Neutrophil (primary cell): ENCODE data around the gene KDM5B.

Source experiments
- H3K27ac ChIP-seq: fragments of 200-600 bp; sonication (generic); 2 replicates; pipeline ENCODE4 v1.5.1; 2016; ENCODE audit warnings: mild to moderate bottlenecking, moderate library complexity
- H3K27me3 ChIP-seq: fragments of 200-600 bp; sonication (generic); 2 replicates; pipeline ENCODE4 v1.6.0; 2016; ENCODE audit warnings: mild to moderate bottlenecking
- H3K36me3 ChIP-seq: fragments of 200-600 bp; sonication (generic); 2 replicates; pipeline ENCODE4 v1.5.1; 2017
- H3K4me1 ChIP-seq, 2 experiments: fragments of 200-600 bp in 1 of 2; sonication (generic) in 1 of 2; 1 replicate in 1 of 2; 2 replicates in 1 of 2; pipeline versions ENCODE4 v1.5.1 to v1.6.1; 2013 to 2016; ENCODE audit warnings: low read depth in 1 of 2, low read length in 1 of 2, mild to moderate bottlenecking in 1 of 2, moderate library complexity in 1 of 2; ENCODE audit not compliant: control insufficient read depth in 1 of 2, insufficient read depth in 1 of 2
- H3K4me3 ChIP-seq, 2 experiments: fragments of 200-600 bp in 1 of 2; sonication (generic) in 1 of 2; 1 replicate in 1 of 2; 2 replicates in 1 of 2; pipeline ENCODE4 v1.5.1; 2013 to 2016; ENCODE audit warnings: low read depth in 1 of 2, low read length in 1 of 2, mild to moderate bottlenecking in 1 of 2, moderate library complexity in 1 of 2
- H3K9me3 ChIP-seq: fragments of 200-600 bp; sonication (generic); 2 replicates; pipeline ENCODE4 v1.5.1; 2016
- TF ChIP-seq, protein P1 (sequence below): fragments of 200-600 bp; sonication (generic); IDR thresholded peaks from 2 replicates; pipeline ENCODE4 v1.5.1; 2016; ENCODE audit warnings: antibody characterized with exemption

KDM5B gene

DNA sequence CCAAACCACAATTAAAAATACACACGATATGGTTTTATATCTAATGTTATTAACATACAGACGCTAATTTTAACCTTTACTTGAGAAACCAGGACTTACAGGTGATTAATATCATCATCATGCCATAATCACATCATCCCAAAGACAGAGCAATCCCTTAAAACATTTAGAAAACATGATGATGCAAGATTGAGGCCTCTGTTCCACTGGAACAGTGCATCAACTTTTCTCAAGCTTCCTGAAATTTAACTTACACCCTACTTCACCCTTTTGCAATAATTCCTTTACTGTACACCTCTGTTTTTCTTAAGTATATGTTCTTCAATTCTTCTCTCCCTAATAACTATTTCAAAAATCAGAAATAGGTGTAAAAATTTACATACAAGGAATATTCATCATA is 38.1 kb downstream of the KDM5B start:
- peaks cover 57% of the 10 kb centered on the region for H3K36me3 ChIP-seq
- TF ChIP-seq, protein P1, sequence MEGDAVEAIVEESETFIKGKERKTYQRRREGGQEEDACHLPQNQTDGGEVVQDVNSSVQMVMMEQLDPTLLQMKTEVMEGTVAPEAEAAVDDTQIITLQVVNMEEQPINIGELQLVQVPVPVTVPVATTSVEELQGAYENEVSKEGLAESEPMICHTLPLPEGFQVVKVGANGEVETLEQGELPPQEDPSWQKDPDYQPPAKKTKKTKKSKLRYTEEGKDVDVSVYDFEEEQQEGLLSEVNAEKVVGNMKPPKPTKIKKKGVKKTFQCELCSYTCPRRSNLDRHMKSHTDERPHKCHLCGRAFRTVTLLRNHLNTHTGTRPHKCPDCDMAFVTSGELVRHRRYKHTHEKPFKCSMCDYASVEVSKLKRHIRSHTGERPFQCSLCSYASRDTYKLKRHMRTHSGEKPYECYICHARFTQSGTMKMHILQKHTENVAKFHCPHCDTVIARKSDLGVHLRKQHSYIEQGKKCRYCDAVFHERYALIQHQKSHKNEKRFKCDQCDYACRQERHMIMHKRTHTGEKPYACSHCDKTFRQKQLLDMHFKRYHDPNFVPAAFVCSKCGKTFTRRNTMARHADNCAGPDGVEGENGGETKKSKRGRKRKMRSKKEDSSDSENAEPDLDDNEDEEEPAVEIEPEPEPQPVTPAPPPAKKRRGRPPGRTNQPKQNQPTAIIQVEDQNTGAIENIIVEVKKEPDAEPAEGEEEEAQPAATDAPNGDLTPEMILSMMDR, result no peak

GRCh38 chr1:202765721-202766120 is 42.5 kb downstream of the KDM5B start:
- Histone ChIP-seq H3K27me3 (no peaks in the 10 kb centered on the region), H3K4me1 (peaks cover 0 to 13% of the 10 kb centered on the region in 2 experiments), H3K4me3 (no peak overlapping the region), H3K27ac (no peak overlapping the region), H3K36me3 (peaks cover 63% of the 10 kb centered on the region), H3K9me3 (no peaks in the 10 kb centered on the region)
- TF ChIP-seq, protein P1, result no peak

More for the DNA sequence above, 38.1 kb downstream of the KDM5B start:
- peaks cover 0 to 8% of the 10 kb centered on the region in 2 experiments for H3K4me1 ChIP-seq
- peak overlapping the region; percentile 45 for H3K27ac ChIP-seq
- no peak overlapping the region for H3K4me3 ChIP-seq
- H3K9me3 ChIP-seq, result no peaks in the 10 kb centered on the region
- H3K27me3 ChIP-seq, result no peaks in the 10 kb centered on the region

DNA sequence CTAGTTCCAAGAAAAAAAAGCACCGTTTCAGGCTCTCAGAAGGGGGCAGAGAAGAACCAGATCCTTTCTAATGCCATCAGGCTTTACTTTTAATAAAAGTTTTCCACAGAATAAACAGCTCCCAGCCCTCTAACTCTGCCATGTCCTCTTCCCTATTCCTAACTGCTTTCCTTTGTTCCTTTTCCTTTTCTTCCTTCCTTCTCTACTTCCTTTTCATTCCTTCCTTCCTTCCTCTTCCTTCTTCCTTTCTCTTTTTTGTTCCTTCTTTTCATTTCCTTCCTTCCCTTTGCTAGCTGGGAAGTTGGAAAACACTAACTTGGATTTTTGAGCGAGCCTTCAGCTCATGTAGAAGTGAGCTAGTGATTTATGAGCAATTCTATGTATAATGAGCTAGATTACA is 46.2 kb downstream of the KDM5B start:
- TF ChIP-seq, protein P1, result no peak
- peak overlapping the region; percentile 35 for H3K27ac ChIP-seq
- H3K4me3 ChIP-seq, result no peak overlapping the region
- H3K9me3 ChIP-seq, result no peaks in the 10 kb centered on the region
- H3K27me3 ChIP-seq, result no peaks in the 10 kb centered on the region
- H3K4me1 ChIP-seq, result peaks cover 8 to 17% of the 10 kb centered on the region in 2 experiments
- peaks cover 96% of the 10 kb centered on the region for H3K36me3 ChIP-seq

GRCh38 chr1:202760589-202760988 is 47.6 kb downstream of the KDM5B start:
- H3K4me3 ChIP-seq, result no peak overlapping the region
- peaks cover 96% of the 10 kb centered on the region for H3K36me3 ChIP-seq
- peaks cover 12 to 17% of the 10 kb centered on the region in 2 experiments for H3K4me1 ChIP-seq
- TF ChIP-seq, protein P1, result no peak
- H3K9me3 ChIP-seq, result no peaks in the 10 kb centered on the region
- H3K27me3 ChIP-seq, result no peaks in the 10 kb centered on the region
- H3K27ac ChIP-seq, result no peak overlapping the region

DNA sequence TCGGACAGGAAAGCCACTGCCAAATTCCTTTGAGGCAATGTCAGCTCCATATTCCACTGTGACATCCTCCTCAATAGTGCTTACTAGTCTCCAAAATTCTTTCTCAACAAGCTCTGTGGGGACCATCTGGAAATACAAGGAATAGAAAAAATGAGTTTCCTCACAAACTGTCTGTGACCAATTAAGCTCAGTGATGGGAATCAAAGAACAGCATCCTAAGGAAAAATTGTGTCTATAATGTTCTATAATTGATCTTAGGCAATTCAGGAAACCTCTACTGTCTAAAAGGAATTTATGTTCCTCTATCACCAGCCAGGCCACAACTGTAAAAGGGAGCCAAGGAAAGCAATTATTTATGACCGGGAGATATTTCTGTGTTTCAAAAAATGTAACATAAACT is 51.8 kb downstream of the KDM5B start:
- H3K27ac ChIP-seq, result no peak overlapping the region
- no peaks in the 10 kb centered on the region for H3K9me3 ChIP-seq
- peaks cover 96% of the 10 kb centered on the region for H3K36me3 ChIP-seq
- H3K4me3 ChIP-seq, result no peak overlapping the region
- TF ChIP-seq, protein P1, result no peak
- H3K27me3 ChIP-seq, result no peaks in the 10 kb centered on the region
- H3K4me1 ChIP-seq, result peaks cover 12% of the 10 kb centered on the region in 2 experiments

GRCh38 chr1:202754293-202754692 is 53.9 kb downstream of the KDM5B start:
- Histone ChIP-seq H3K27me3 (no peaks in the 10 kb centered on the region), H3K9me3 (no peaks in the 10 kb centered on the region), H3K27ac (no peak overlapping the region), H3K4me1 (peaks cover 12% of the 10 kb centered on the region in 2 experiments), H3K36me3 (peaks cover 97% of the 10 kb centered on the region), H3K4me3 (no peak overlapping the region)
- TF ChIP-seq, protein P1, result no peak
